GM08714 (cell line): Measurements from ENCODE around the gene ANKRD63.

Source experiments
- H3K4me3 ChIP-seq: fragments of 200-500 bp; sonication (Bioruptor generic); 2 replicates; pipeline ENCODE4 v1.5.1; 2014; ENCODE audit warnings: mild to moderate bottlenecking, low read length, inconsistent platforms
- ZNF274 ChIP-seq: IDR thresholded peaks from 2 replicates; pipeline ENCODE4 v1.6.1; 2012; ENCODE audit warnings: mild to moderate bottlenecking, low read depth, low read length

The ANKRD63 gene

GRCh38 chr15:40281057-40281800 lies 1.6 kb downstream of the ANKRD63 start:
- no peak for TF ChIP-seq ZNF274
- no peak overlapping the region for H3K4me3 ChIP-seq

- no peak for TF ChIP-seq ZNF274
- H3K4me3 ChIP-seq: no peak overlapping the region
These were observed 2.4 kb downstream of the ANKRD63 start for GRCh38 chr15:40280260-40281056.

GRCh38 chr15:40279437-40280141 lies 3.3 kb downstream of the ANKRD63 start:
- H3K4me3 ChIP-seq: no peak overlapping the region
- TF ChIP-seq ZNF274: no peak

- TF ChIP-seq ZNF274: no peak
These were observed 4.8 kb downstream of the ANKRD63 start for GRCh38 chr15:40278026-40278425.

GRCh38 chr15:40277471-40277870 lies 5.4 kb downstream of the ANKRD63 start:
- no peak for TF ChIP-seq ZNF274

More at GRCh38 chr15:40278026-40278425, 4.8 kb downstream of the ANKRD63 start:
- H3K4me3 ChIP-seq: no peak overlapping the region

GRCh38 chr15:40276927-40277326 lies 5.9 kb downstream of the ANKRD63 start:
- TF ChIP-seq ZNF274: no peak
- H3K4me3 ChIP-seq: no peak overlapping the region

More at GRCh38 chr15:40277471-40277870, 5.4 kb downstream of the ANKRD63 start:
- H3K4me3 ChIP-seq: no peak overlapping the region

GRCh38 chr15:40275954-40276353 lies 6.9 kb downstream of the ANKRD63 start:
- no peak overlapping the region for H3K4me3 ChIP-seq
- no peak for TF ChIP-seq ZNF274

GRCh38 chr15:40275523-40275922 lies 7.3 kb downstream of the ANKRD63 start:
- TF ChIP-seq ZNF274: no peak
- H3K4me3 ChIP-seq: no peak overlapping the region

GRCh38 chr15:40274350-40275274 lies 8.3 kb downstream of the ANKRD63 start:
- no peak overlapping the region for H3K4me3 ChIP-seq
- TF ChIP-seq ZNF274: no peak

- TF ChIP-seq ZNF274: no peak
- no peak overlapping the region for H3K4me3 ChIP-seq
These were observed 9.4 kb downstream of the ANKRD63 start for GRCh38 chr15:40273428-40273827.

GRCh38 chr15:40272485-40273056 lies 10.3 kb downstream of the ANKRD63 start:
- no peak for TF ChIP-seq ZNF274
- H3K4me3 ChIP-seq: no peak overlapping the region

GRCh38 chr15:40271685-40272484 lies 11.0 kb downstream of the ANKRD63 start:
- no peak for TF ChIP-seq ZNF274
- H3K4me3 ChIP-seq: no peak overlapping the region
